ENCODE results near the gene FAM81B.

The FAM81B gene

DNA sequence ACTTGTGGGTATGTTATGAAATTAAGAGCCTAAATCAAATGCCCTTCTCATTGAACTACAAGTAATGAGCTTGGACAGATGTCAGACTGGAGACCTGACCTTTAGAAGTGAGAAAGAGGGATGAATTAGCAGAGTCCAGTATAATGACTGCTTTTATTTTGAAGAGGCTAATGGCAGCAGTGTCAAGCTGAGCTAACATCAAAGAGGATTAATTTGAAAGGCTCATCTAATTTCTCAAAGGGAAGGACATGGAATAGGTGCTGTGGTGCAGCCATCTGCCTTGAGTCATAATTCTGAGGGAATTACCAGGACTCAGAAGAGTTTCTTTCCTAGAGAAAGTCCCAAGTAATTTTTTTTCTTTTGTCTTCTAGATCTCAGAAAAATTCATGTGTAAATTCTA lies 57.6 kb downstream of the FAM81B start:
- peaks cover 13% of the 10 kb centered on the region for H3K4me1 ChIP-seq (ENCODE audit: insufficient read depth, low read length)
- no peaks in the 10 kb centered on the region for H3K9me3 ChIP-seq (ENCODE audit: low read length)
- H3K36me3 ChIP-seq (ENCODE audit: insufficient read depth, low read length): no peaks in the 10 kb centered on the region
- H3K27me3 ChIP-seq (ENCODE audit: insufficient read depth, low read length): no peaks in the 10 kb centered on the region
- H3K4me3 ChIP-seq (ENCODE audit: low read length): no peak overlapping the region
- no peak overlapping the region for H2AFZ ChIP-seq (ENCODE audit: low read depth, low read length)

DNA sequence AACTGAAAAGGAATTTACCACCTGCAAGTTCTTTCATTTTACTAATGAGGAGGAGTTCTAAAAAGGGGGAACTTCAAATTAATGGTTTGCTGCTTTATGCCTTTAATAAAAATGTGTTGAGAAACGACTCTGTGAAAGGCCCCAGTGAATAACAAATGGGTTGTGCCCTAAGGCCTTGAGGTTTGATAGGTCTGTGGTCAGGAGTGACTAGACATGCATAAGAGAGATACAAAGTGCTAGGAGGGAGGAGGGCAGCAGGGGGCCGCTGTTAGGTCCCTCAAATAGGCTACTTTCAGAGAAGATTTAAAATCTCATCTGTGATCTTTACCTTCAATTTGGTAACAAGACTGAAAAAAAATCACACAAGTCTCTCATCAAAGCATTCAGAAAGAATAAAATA lies 58.3 kb downstream of the FAM81B start:
- no peak overlapping the region for H3K4me3 ChIP-seq (ENCODE audit: low read length)
- H3K36me3 ChIP-seq (ENCODE audit: insufficient read depth, low read length): no peaks in the 10 kb centered on the region
- no peaks in the 10 kb centered on the region for H3K27me3 ChIP-seq (ENCODE audit: insufficient read depth, low read length)

GRCh38 chr5:95454536-95454935 lies 63.4 kb downstream of the FAM81B start:
- Histone ChIP-seq H3K9me3 (ENCODE audit: low read length) (no peaks in the 10 kb centered on the region), H3K36me3 (ENCODE audit: insufficient read depth, low read length) (no peaks in the 10 kb centered on the region), H2AFZ (ENCODE audit: low read depth, low read length) (no peak overlapping the region), H3K27me3 (ENCODE audit: insufficient read depth, low read length) (no peaks in the 10 kb centered on the region), H3K4me1 (ENCODE audit: insufficient read depth, low read length) (no peaks in the 10 kb centered on the region), H3K4me3 (ENCODE audit: low read length) (no peak overlapping the region)

More for the DNA sequence above, 58.3 kb downstream of the FAM81B start:
- H3K9me3 ChIP-seq (ENCODE audit: low read length): no peaks in the 10 kb centered on the region
- H3K4me1 ChIP-seq (ENCODE audit: insufficient read depth, low read length): peaks cover 13% of the 10 kb centered on the region
- no peak overlapping the region for H2AFZ ChIP-seq (ENCODE audit: low read depth, low read length)

GRCh38 chr5:95460665-95461064 lies 69.5 kb downstream of the FAM81B start:
- no peaks in the 10 kb centered on the region for H3K4me1 ChIP-seq (ENCODE audit: insufficient read depth, low read length)
- H3K9me3 ChIP-seq (ENCODE audit: low read length): no peaks in the 10 kb centered on the region
- peaks cover 28% of the 10 kb centered on the region for H3K36me3 ChIP-seq (ENCODE audit: insufficient read depth, low read length)
- H3K4me3 ChIP-seq (ENCODE audit: low read length): no peak overlapping the region
- no peak overlapping the region for H2AFZ ChIP-seq (ENCODE audit: low read depth, low read length)
- no peaks in the 10 kb centered on the region for H3K27me3 ChIP-seq (ENCODE audit: insufficient read depth, low read length)

DNA sequence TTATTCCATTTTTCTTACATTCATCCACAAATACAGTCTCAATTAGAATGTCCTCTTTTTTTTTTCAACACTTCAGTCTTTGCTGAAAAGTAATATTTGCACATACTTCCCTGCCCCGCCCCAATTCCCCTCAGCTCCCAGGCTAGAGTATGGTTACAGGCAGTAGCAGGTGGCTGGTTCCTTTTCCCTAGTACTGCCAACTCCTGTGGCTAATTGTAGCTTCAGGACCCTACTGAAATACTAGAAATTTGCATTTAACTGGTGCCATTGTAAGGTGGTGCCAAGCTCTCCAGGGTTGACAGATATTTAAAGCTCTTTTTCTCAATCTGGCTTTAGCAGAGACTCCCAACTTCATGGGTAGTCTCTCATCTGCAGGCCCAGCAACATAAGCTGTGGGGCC lies 80.3 kb downstream of the FAM81B start:
- H3K27me3 ChIP-seq (ENCODE audit: insufficient read depth, low read length): no peaks in the 10 kb centered on the region
- no peak overlapping the region for H2AFZ ChIP-seq (ENCODE audit: low read depth, low read length)
- H3K4me3 ChIP-seq (ENCODE audit: low read length): no peak overlapping the region
- peaks cover 43% of the 10 kb centered on the region for H3K36me3 ChIP-seq (ENCODE audit: insufficient read depth, low read length)
- H3K4me1 ChIP-seq (ENCODE audit: insufficient read depth, low read length): no peaks in the 10 kb centered on the region
- H3K9me3 ChIP-seq (ENCODE audit: low read length): peaks cover 2% of the 10 kb centered on the region

GRCh38 chr5:95471942-95472341 lies 80.8 kb downstream of the FAM81B start:
- H3K4me3 ChIP-seq (ENCODE audit: low read length): no peak overlapping the region
- H3K36me3 ChIP-seq (ENCODE audit: insufficient read depth, low read length): peaks cover 40% of the 10 kb centered on the region
- H3K4me1 ChIP-seq (ENCODE audit: insufficient read depth, low read length): no peaks in the 10 kb centered on the region
- H2AFZ ChIP-seq (ENCODE audit: low read depth, low read length): no peak overlapping the region
- H3K27me3 ChIP-seq (ENCODE audit: insufficient read depth, low read length): no peaks in the 10 kb centered on the region
- H3K9me3 ChIP-seq (ENCODE audit: low read length): peaks cover 2% of the 10 kb centered on the region

DNA sequence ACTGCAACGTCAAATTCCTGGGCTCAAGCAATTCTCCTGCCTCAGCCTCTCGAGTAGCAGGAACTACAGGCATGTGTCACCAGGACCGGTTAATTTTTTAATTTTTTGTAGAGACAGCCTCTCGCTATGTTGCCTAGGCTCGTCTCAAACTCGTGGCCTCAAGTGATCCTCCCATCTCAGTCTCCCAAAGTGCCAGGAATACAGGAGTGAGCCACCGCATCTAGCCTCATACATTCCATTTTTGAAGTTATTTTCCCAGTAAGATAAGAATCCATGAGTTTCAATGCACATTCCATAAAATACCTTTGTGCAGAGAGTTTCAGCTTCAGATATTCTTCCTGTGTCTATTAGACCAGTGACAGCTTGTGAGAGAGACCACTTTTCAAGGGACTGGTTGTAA lies 93.3 kb downstream of the FAM81B start:
- Histone ChIP-seq H3K4me3 (ENCODE audit: low read length) (no peak overlapping the region), H3K27me3 (ENCODE audit: insufficient read depth, low read length) (no peaks in the 10 kb centered on the region), H2AFZ (ENCODE audit: low read depth, low read length) (no peak overlapping the region), H3K4me1 (ENCODE audit: insufficient read depth, low read length) (no peaks in the 10 kb centered on the region), H3K36me3 (ENCODE audit: insufficient read depth, low read length) (peaks cover 70% of the 10 kb centered on the region), H3K9me3 (ENCODE audit: low read length) (peaks cover 16% of the 10 kb centered on the region)

- peaks cover 20% of the 10 kb centered on the region for H3K9me3 ChIP-seq (ENCODE audit: low read length)
- peaks cover 71% of the 10 kb centered on the region for H3K36me3 ChIP-seq (ENCODE audit: insufficient read depth, low read length)
These were observed 95.0 kb downstream of the FAM81B start for GRCh38 chr5:95486191-95486590.

DNA sequence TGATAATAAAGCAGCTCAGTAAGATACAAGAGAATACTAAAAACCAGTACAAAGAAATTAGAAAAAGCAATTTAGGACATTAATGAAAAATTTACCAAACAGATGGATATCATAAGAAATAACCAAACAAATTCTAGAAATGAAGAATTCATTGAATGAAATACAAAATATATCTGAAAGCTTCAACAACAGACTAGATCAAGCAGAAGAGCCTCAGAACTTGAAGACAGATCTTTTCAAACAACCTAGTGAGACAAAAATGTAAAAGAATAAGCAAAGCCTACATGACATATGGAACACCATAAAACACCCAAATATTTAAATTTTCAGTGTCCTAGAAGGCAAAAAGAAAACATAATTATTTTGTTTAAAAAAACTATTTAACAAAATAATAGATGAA lies 96.7 kb downstream of the FAM81B start:
- no peaks in the 10 kb centered on the region for H3K27me3 ChIP-seq (ENCODE audit: insufficient read depth, low read length)
- no peaks in the 10 kb centered on the region for H3K4me1 ChIP-seq (ENCODE audit: insufficient read depth, low read length)
- H3K4me3 ChIP-seq (ENCODE audit: low read length): no peak overlapping the region
- H3K36me3 ChIP-seq (ENCODE audit: insufficient read depth, low read length): peaks cover 69% of the 10 kb centered on the region
- no peak overlapping the region for H2AFZ ChIP-seq (ENCODE audit: low read depth, low read length)
- peaks cover 21% of the 10 kb centered on the region for H3K9me3 ChIP-seq (ENCODE audit: low read length)

More at GRCh38 chr5:95486191-95486590, 95.0 kb downstream of the FAM81B start:
- no peaks in the 10 kb centered on the region for H3K4me1 ChIP-seq (ENCODE audit: insufficient read depth, low read length)
- H3K4me3 ChIP-seq (ENCODE audit: low read length): no peak overlapping the region
- no peak overlapping the region for H2AFZ ChIP-seq (ENCODE audit: low read depth, low read length)
- no peaks in the 10 kb centered on the region for H3K27me3 ChIP-seq (ENCODE audit: insufficient read depth, low read length)

Measured in neuron (in vitro differentiated cells).